ENCODE results near the gene SMIM1.

- no peak for TF ChIP-seq CTCF (IDR thresholded peaks at IDR 0.05; ENCODE audit: low read depth, low read length, poor library complexity, severe bottlenecking)
- no peak for TF ChIP-seq EZH2phosphoT487 (IDR thresholded peaks at IDR 0.05; ENCODE audit: borderline replicate concordance, low read length)
Measured at GRCh38 chr1:3795453-3796214, 23.1 kb downstream of the SMIM1 start.
